TTC549 (cell line): ENCODE results near the gene ZNF862.
"Not testable (repeated sequence)": the region's sequence is repeated elsewhere in the genome, so short reads cannot be mapped to it uniquely, and the experiment has no call there.

Source experiments
- FAIRE-seq: peaks from 2 replicates; lab custom pipeline; 2012; peaks lifted over from hg19 to GRCh38; lab: Jason Lieb, UNC

ZNF862 gene

GRCh38 chr7:149881328-149882247, 43.4 kb downstream of the ZNF862 start:
- no peak for FAIRE-seq

DNA sequence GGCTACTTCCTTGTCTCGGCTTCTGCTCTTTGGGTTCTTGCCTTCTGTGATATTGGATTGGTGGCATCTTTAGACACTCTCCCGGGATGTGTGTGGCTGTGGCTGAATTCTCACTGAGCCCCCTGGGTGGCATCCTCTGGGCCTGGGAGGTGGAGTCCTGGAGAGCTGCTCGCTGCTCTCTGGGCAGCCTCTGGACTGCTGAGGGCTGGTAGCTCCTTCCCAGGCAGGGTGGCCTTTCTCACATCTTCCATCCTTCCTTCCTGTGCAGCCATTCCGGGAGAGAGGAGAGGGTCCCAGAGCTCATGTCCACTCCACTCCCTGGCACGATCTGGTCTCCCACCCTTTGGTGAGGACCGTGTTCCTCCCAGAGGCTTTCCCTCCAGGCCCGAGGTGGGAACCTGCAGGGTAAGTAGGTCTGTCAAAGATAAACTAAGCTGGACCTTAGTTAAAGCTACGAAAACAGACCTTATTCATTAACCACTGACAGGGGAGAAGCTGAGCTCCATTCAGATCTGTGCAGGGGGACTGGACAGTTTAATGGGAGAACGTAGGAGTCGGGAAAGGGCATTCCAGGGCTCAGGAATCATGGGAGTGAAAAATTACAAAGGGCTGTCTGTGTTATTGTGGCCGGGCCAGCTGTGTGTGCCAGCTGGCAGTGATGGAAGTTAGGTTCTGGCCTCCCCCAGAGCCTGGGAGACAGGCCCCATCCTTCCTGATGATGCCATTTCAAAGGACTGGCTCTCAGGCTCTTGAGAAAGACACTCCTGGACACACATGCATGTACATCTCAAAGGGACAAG, 44.3 kb downstream of the ZNF862 start:
- FAIRE-seq, result no peak

DNA sequence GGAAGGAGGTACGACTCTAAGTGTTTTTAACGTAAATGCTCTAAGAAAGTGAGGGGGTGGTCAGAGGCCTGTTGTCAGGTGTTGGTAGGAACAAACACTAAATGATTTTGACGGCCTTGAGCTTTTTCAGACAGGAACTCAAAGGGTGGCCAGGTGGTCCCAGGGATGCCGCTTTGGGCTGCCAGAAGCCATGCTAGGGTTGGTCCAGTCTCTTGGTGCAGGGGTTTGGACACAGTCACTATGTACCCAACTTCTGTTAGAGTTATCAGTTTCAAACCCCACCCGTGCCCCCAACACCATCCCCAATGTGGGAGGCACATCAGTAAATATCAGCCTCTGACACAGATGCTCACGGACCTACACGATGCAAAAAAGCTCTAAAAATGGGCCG, 44.9 kb downstream of the ZNF862 start:
- no peak for FAIRE-seq

DNA sequence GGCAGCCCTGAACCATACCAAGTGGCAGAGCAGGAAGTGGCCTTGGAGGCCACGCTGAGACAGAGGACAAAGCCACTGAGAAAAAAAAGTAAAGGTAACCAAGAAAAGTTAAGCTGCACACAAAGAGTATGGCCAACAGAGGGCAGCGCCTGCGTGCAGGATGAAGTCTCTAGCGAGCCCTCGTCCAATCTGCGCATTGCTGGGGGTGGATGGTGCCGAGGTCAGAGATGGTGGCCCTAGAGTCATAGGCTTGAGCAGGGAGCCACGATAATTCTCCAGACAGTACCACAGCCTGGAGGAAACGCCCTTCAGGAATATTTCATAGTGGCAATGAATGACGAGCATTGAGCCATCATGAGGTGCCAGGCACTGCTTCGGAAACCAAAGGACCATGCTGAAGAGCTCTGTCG, 45.3 kb downstream of the ZNF862 start:
- no peak for FAIRE-seq

DNA sequence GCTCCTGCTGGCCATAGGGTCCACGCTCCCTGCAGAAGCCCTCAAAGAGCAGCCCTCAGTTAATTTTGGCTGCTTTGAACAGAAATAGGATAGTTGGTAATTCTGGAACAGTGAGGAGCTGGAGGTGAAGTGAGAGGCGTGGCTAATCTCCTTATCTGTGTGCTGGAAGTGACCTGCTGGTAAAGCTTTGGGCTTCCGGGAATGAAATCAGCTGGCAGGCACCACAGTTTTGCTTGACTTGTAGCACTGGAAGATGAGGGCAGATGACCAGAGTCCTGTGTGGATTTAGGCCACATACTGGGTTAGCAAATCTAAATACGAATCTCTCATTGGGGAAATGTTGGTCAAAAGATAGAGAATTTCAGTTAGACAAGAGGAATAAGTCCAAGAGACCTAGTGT, 45.8 kb downstream of the ZNF862 start:
- FAIRE-seq, result no peak

- no peak for FAIRE-seq
Observed at GRCh38 chr7:149884541-149884940, 46.4 kb downstream of the ZNF862 start.

- FAIRE-seq, result no peak
Observed at GRCh38 chr7:149885191-149886017, 47.2 kb downstream of the ZNF862 start.

GRCh38 chr7:149886018-149886415, 47.8 kb downstream of the ZNF862 start:
- FAIRE-seq, result no peak

- FAIRE-seq, result no peak
Observed at GRCh38 chr7:149887311-149887710, 49.1 kb downstream of the ZNF862 start.

- not testable (repeated sequence) for FAIRE-seq
Observed at GRCh38 chr7:149890715-149891114, 52.5 kb downstream of the ZNF862 start.

GRCh38 chr7:149894957-149895356, 56.8 kb downstream of the ZNF862 start:
- FAIRE-seq, result not testable (repeated sequence)

GRCh38 chr7:149907776-149908376, 69.7 kb downstream of the ZNF862 start:
- FAIRE-seq, result not testable (repeated sequence)

GRCh38 chr7:149910219-149910618, 72.0 kb downstream of the ZNF862 start:
- FAIRE-seq, result not testable (repeated sequence)

DNA sequence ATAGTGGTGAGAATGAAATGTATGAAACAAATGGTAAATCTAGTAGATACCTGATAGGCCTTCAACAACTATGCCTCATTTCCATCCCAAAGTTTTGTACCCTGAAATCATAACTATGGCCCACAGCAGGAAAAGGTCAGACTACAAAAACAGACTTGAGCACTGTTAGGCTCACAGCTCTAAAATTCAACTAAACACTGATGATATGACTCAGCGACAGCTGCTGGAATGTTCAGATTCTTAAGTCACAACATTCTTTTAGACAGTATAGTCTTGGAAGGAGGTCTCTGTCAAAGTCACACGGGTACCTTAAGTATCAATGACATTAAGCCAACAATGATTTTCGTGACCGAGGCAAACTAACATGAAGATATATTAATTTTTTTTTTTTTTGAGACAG, 74.0 kb downstream of the ZNF862 start:
- not testable (repeated sequence) for FAIRE-seq
